GM12891 (cell line): ENCODE data around the gene CBX6.

Experiments used
- POLR2A ChIP-seq: IDR thresholded peaks from 2 replicates; pipeline ENCODE4 v1.6.1; 2011; ENCODE audit warnings: low read depth, low read length, control low read depth
- POLR2AphosphoS5 ChIP-seq: IDR thresholded peaks from 2 replicates; pipeline ENCODE4 v1.6.1; 2011; ENCODE audit warnings: low read depth, low read length, control low read depth
- POU2F2 ChIP-seq: IDR thresholded peaks from 2 replicates; pipeline ENCODE4 v1.6.1; 2011; ENCODE audit warnings: low read depth, mild to moderate bottlenecking, control low read depth, low read length, moderate library complexity
- TAF1 ChIP-seq: IDR thresholded peaks from 2 replicates; pipeline ENCODE4 v1.6.1; 2011; ENCODE audit warnings: low read depth, low read length, control low read depth

DNA sequence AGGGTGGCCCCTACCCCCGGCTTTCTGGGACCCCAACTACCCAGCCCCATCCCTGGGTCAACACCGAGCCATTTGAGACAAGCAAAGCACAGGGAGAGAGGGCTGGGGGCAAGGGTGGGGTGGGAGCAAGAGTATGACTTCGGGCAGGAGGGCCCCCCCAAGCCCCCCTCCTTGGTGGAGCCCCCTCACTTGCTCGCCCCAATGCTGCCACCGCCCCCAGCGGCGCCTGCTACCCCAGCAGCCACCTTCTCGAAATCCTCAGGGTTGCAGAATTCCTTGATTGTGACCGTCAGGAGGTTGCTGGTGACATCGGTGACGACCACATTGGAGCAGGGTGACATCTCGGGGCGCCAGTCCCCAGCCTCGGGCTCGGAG lies 6.0 kb downstream of the CBX6 start:
- TF ChIP-seq POLR2AphosphoS5 (no peak), POLR2A (no peak), TAF1 (no peak), POU2F2 (no peak)
